Measurements from ENCODE around the gene ARHGEF11.

Gene ARHGEF11, protein sequence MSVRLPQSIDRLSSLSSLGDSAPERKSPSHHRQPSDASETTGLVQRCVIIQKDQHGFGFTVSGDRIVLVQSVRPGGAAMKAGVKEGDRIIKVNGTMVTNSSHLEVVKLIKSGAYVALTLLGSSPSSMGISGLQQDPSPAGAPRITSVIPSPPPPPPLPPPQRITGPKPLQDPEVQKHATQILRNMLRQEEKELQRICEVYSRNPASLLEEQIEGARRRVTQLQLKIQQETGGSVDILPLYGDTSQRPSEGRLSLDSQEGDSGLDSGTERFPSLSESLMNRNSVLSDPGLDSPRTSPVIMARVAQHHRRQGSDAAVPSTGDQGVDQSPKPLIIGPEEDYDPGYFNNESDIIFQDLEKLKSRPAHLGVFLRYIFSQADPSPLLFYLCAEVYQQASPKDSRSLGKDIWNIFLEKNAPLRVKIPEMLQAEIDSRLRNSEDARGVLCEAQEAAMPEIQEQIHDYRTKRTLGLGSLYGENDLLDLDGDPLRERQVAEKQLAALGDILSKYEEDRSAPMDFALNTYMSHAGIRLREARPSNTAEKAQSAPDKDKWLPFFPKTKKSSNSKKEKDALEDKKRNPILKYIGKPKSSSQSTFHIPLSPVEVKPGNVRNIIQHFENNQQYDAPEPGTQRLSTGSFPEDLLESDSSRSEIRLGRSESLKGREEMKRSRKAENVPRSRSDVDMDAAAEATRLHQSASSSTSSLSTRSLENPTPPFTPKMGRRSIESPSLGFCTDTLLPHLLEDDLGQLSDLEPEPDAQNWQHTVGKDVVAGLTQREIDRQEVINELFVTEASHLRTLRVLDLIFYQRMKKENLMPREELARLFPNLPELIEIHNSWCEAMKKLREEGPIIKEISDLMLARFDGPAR (N-terminal part only)
- 2.0 to 25.3 (median 6.4) reads per million in 9 experiments for total RNA-seq

DNA sequence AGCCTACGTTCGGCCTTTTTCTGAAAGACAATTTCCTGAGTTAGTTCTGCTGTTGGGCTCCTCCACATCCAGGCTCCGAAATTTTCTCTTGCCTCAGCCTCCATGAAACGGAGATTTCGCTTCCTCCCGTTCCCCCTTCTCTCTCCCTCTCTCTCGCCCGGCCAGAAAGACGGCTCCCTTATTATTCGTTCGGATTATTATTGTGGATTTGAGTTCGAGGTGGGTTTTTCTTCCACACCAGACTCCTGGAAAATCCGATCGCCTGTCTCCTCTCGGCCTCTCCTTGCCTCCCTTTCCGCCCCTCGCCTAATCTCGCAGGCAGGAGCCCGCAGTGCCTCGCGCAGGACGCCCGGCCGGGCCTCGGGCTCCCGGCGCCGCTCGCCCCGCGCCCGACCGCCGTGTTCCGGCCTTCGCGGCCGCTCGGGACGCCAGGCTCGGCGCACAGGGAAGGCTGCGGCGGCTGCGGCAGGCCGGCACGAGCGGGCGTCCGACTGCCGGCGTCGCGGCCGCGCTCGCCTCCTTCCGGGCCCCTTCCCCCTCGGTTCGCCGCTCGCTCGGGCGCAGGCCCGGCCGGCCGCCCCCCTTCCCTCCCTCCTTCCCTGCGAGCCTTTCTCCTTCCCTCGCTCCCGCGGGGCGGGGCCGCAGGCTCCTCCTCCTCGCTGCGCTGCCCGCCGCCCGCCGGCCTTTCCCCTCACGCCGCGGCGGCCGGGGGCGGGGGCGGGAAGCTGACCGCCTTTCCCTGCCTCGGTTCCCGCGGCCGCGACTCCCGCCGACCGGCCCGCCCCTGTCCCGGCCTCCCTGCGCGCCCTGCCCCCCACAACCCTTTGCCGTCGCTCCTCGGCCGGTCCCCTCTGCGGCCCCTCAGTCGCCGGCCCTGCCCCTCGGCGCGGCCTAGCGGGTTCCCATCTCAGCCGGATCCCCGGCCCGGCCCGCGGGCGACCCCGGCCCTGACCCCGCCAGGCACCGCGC is at the start of gene ARHGEF11:
ARHGEF11 (minus strand) TSS at position 493 of the 969 bp plus-strand sequence. CDS start 1,412 bp downstream, outside the sequence.
- DNase-seq: peak in 1 of 3 experiments; percentile 6
- ATAC-seq (replicated peaks): peak; percentile 50
- peak within 1 kb of the TSS in 1 of 2 donors; percentile 14 for H3K27ac Mint-ChIP-seq
- H3K36me3 Mint-ChIP-seq (ENCODE audit: insufficient read depth): no peaks in the 10 kb centered on the region
- H3K27me3 Mint-ChIP-seq: peaks cover 82 to 89% of the 10 kb centered on the region in 2 donors
- peaks cover 7 to 10% of the 10 kb centered on the region in 2 donors for H3K4me1 Mint-ChIP-seq (ENCODE audit: low read depth in 2 of 2)
- H3K4me3 Mint-ChIP-seq: peak within 1 kb of the TSS; percentile 88 to 92
- H3K9me3 Mint-ChIP-seq: no peaks in the 10 kb centered on the region

DNA sequence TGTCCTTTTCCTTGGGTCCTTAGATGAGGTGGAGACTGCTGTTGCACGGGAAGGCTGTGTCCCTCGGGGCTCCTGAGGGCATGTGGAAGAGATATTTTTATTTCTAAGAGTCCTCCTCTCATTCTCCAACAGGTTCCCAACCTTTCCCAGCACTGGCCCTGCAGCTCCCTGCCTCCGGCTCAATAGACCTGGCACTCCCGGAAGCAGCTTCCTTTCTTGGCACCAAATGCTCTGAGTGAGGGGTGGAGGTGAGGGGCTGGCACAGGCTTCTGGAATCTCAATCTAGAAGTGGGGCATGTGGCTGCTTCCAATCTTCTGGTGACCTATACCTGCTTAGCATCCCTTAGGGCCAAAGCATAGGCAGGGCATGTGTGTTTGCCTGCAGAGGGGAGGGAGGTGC is 49.5 kb upstream of the ARHGEF11 start:
- no peak overlapping the region for H3K4me3 Mint-ChIP-seq
- no peak for ATAC-seq (replicated peaks)
- peaks cover under 1 to 4% of the 10 kb centered on the region in 2 donors for H3K4me1 Mint-ChIP-seq (ENCODE audit: low read depth in 2 of 2)
- H3K36me3 Mint-ChIP-seq (ENCODE audit: insufficient read depth): peaks cover 2% of the 10 kb centered on the region
- peaks cover 2 to 4% of the 10 kb centered on the region in 2 donors for H3K27me3 Mint-ChIP-seq
- DNase-seq: no peak
- no peak overlapping the region for H3K27ac Mint-ChIP-seq
- H3K9me3 Mint-ChIP-seq: no peaks in the 10 kb centered on the region

DNA sequence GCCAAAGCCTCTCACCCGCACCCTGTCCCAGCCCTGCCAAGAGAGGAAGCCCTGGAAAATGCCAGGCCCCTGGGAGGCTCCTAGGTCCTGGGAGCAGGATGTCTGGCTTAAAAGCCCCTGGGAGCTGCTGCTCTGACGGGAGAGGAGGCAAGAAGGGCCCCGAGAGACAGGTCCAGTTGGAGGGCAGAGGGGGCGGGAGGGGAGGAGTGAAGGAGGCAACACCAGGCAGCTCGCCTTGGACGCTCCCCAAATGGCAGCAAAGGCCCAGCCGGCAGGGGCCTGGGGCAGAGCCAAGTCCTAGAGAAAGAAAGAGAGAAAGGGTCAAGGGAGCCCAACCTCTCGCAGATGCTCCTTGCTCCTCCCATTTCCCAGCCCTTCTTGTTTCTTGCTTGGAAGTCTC is 47.3 kb upstream of the ARHGEF11 start:
- H3K27me3 Mint-ChIP-seq: peaks cover 5 to 8% of the 10 kb centered on the region in 2 donors
- H3K9me3 Mint-ChIP-seq: no peaks in the 10 kb centered on the region
- ATAC-seq (replicated peaks) (no peak), DNase-seq (no peak)
- peaks cover 3 to 4% of the 10 kb centered on the region in 2 donors for H3K4me1 Mint-ChIP-seq (ENCODE audit: low read depth in 2 of 2)
- no peak overlapping the region for H3K27ac Mint-ChIP-seq
- H3K4me3 Mint-ChIP-seq: no peak overlapping the region
- H3K36me3 Mint-ChIP-seq (ENCODE audit: insufficient read depth): peaks cover 2% of the 10 kb centered on the region

DNA sequence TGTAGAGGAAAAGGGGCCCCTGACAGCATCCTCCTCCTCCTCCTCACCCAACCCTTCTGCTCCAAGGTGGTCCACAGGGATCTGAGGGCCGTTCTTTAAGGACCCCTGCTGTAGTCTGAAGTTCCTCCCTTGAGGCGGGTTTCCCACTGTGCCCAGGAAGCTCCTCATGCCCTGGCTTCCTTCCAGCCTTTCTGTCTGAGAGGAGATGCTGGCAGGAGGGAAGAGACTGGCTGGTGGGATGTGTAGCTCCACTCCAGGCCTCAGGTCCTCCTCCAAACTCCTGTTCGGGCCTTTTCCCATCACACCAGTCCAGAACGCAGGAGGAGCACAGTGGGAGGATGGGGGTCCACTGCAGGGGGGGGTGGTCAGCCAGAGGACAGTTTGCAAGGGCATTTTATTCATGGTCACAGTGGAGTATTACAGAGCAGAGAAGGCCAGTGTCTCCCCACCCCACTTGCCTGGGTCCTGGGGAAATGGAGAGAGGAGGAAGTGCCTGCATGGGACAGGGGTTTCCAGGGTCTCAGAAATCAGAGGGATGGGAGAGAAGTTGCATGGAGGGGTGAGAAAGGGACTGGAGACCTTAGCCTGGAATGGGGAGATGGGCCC is 46.2 kb upstream of the ARHGEF11 start:
- Mint-ChIP-seq H3K36me3 (ENCODE audit: insufficient read depth) (peaks cover 2% of the 10 kb centered on the region), H3K4me1 (ENCODE audit: low read depth in 2 of 2) (peaks cover 2 to 3% of the 10 kb centered on the region in 2 donors)
- no peak for ATAC-seq (replicated peaks)

DNA sequence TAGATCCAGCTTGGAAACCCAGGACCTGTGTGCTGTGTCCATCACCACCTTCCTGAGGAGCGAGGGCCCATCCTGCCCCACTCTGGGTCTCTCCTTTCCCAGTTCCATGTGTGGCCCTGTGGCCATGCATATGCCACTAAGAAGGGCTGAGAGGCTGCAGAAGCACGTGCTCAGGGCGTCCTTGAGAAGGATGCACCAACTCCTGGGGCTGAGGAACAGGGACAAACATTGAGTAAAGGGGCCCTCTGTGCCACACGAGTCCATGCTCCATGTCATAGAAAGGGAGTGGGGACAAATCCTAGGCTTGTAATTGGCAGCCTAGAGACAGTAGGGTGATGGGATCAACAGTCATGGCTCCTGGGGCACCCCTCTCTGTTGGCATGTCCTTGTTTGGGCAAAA is 45.6 kb upstream of the ARHGEF11 start:
- Mint-ChIP-seq H3K9me3 (no peaks in the 10 kb centered on the region), H3K36me3 (ENCODE audit: insufficient read depth) (peaks cover 2% of the 10 kb centered on the region), H3K27ac (no peak overlapping the region), H3K4me1 (ENCODE audit: low read depth in 2 of 2) (peaks cover 2 to 3% of the 10 kb centered on the region in 2 donors), H3K4me3 (no peak overlapping the region), H3K27me3 (peaks cover 5 to 8% of the 10 kb centered on the region in 2 donors)
- DNase-seq (no peak), ATAC-seq (replicated peaks) (no peak)

More for the DNA sequence above, 46.2 kb upstream of the ARHGEF11 start:
- Mint-ChIP-seq H3K9me3 (no peaks in the 10 kb centered on the region), H3K27ac (peak overlapping the region in 1 of 2 donors; percentile 18), H3K27me3 (peaks cover 5 to 8% of the 10 kb centered on the region in 2 donors), H3K4me3 (no peak overlapping the region)
- no peak for DNase-seq

DNA sequence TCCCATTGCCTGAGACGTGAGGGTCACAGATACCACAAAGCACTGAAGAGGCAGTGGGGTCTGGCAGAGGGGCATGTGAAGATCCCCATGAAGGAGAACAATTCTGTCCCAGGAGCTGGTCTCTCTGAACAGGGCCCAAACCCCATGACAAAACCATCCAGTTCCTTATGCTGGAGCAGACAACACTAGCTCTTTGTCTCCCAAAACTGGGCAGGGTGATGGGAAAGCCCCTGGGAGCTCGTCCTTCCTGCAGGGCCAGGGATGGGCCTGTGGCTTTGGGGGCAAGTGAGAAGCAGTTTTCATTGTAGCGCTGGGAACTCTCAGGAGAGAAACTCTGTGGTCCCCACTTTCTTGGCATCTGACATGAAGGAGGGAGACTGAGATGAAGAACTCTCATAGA is 45.2 kb upstream of the ARHGEF11 start:
- ATAC-seq (replicated peaks) (no peak), DNase-seq (no peak)
- Mint-ChIP-seq H3K9me3 (no peaks in the 10 kb centered on the region), H3K4me3 (no peak overlapping the region), H3K27ac (no peak overlapping the region), H3K27me3 (peaks cover 5 to 8% of the 10 kb centered on the region in 2 donors), H3K4me1 (ENCODE audit: low read depth in 2 of 2) (peaks cover 2 to 3% of the 10 kb centered on the region in 2 donors), H3K36me3 (ENCODE audit: insufficient read depth) (peaks cover 2% of the 10 kb centered on the region)

DNA sequence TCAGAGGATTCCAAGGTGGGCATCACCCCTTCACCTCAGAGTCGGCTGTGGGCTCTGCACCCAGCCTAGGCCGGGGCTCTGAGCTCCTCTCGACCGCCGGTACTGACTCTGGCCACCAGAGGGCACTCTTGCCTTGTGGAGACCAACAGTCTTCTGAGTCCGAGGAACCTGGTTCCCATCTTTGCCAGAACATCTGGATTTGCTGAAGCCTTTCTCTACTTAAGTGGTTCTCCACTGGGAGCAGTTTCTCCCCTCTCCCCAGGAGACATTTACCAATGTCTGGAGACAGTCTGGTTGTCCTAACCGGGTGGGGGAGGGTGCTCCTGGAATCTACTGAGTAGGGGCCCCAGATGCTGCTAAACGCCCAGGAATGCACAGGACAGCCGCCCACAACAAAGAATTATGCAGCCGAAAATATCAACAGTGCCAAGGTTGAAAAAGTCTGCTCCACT is 44.7 kb upstream of the ARHGEF11 start:
- no peaks in the 10 kb centered on the region for H3K9me3 Mint-ChIP-seq
- H3K27ac Mint-ChIP-seq: no peak overlapping the region

DNA sequence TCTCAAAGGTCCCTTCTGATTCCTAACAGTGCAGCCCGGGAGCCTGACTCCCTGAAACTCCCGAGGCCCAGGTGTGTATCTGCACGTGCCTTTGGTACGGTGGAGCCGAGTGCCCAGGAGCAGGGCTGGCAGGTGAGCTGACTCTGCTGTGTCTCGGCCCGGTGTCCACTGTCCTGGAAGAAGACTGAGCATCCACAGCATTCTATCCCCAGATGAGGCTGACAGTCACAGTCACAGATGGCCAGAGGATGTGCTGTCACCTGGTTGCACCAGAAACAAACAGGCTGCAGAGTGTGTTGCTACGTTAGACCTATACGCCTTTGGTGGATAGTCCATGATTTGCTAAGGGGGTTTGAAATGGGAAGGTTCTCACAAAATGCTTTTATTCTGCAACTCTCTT is 44.2 kb upstream of the ARHGEF11 start:
- DNase-seq (no peak), ATAC-seq (replicated peaks) (no peak)
- H3K4me1 Mint-ChIP-seq (ENCODE audit: low read depth in 2 of 2): peaks cover 2 to 3% of the 10 kb centered on the region in 2 donors
- no peak overlapping the region for H3K4me3 Mint-ChIP-seq
- no peaks in the 10 kb centered on the region for H3K36me3 Mint-ChIP-seq (ENCODE audit: insufficient read depth)
- no peak overlapping the region for H3K27ac Mint-ChIP-seq
- H3K27me3 Mint-ChIP-seq: peaks cover 5 to 8% of the 10 kb centered on the region in 2 donors
- H3K9me3 Mint-ChIP-seq: no peaks in the 10 kb centered on the region

More for the DNA sequence above, 44.7 kb upstream of the ARHGEF11 start:
- peak; percentile 88 to 90 (median 89) for DNase-seq
- Mint-ChIP-seq H3K36me3 (ENCODE audit: insufficient read depth) (peaks cover 1% of the 10 kb centered on the region), H3K4me3 (no peak overlapping the region), H3K4me1 (ENCODE audit: low read depth in 2 of 2) (peaks cover 2 to 3% of the 10 kb centered on the region in 2 donors), H3K27me3 (peaks cover 5 to 8% of the 10 kb centered on the region in 2 donors)
- ATAC-seq (replicated peaks): peak; percentile 88

DNA sequence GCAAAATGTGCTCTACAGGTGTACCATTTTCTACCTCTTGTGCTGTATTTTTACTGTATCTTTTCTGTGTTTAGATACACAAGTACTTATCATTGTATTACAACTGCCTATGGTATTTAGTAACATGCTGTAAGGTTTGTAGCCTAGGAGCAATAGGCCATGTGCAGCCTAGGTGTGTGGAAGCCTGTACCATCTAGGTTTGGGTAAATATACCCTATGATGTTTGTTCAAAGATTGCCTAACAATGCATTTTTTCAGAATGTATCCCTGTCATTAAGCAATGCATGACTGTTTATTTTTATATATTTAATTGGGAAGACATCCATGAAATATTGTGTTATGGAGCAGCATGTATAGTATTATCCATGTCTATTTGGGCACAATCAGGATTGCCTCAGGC is 43.1 kb upstream of the ARHGEF11 start:
- no peak overlapping the region for H3K27ac Mint-ChIP-seq
- H3K4me1 Mint-ChIP-seq (ENCODE audit: low read depth in 2 of 2): peaks cover 2 to 3% of the 10 kb centered on the region in 2 donors
- H3K4me3 Mint-ChIP-seq: no peak overlapping the region
- H3K9me3 Mint-ChIP-seq: no peaks in the 10 kb centered on the region
- no peaks in the 10 kb centered on the region for H3K36me3 Mint-ChIP-seq (ENCODE audit: insufficient read depth)
- ATAC-seq (replicated peaks) (no peak), DNase-seq (no peak)
- peaks cover 5 to 11% of the 10 kb centered on the region in 2 donors for H3K27me3 Mint-ChIP-seq

DNA sequence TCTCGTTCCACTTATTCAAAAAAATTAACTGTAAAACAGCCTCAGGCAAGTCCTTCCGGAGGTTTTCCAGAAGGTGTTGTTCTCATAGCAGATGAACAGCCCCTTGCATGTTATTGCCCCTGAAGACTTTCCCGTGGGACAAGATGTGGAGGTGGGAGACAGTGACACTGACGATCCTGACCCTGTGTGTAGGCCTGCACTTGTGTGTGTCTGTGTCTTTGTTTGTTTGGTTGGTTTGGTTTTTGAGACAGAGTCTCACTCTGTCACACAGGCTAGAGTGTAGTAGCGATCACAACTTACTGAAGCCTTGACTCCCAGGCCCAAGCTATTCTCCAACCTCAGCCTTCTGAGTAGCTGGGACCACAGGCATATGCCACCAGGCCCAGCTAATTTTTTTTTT is 41.5 kb upstream of the ARHGEF11 start:
- peaks cover 2 to 3% of the 10 kb centered on the region in 2 donors for H3K4me1 Mint-ChIP-seq (ENCODE audit: low read depth in 2 of 2)
- no peak for DNase-seq
- no peaks in the 10 kb centered on the region for H3K9me3 Mint-ChIP-seq
- H3K4me3 Mint-ChIP-seq: no peak overlapping the region
- H3K27me3 Mint-ChIP-seq: peaks cover 15 to 27% of the 10 kb centered on the region in 2 donors
- ATAC-seq (replicated peaks): no peak
- no peaks in the 10 kb centered on the region for H3K36me3 Mint-ChIP-seq (ENCODE audit: insufficient read depth)
- H3K27ac Mint-ChIP-seq: no peak overlapping the region

DNA sequence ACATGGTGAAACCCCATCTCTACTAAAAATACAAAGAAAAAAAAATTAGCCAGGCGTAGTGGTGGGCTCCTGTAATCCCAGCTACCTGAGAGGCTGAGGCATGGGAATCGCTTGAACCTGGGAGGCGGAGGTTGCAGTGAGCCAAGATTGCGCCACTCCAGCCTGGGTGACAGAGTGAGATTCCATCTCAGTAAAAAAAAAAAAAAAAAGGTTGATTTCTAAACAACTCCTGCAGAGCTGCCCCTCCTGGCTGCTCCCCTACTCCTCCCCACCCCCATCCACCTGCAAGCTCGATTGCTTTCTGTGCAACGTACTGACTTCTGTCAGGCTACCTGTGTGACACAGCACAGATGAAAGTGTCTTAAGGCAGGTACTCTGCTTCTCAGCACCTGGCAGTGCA is 40.8 kb upstream of the ARHGEF11 start:
- Mint-ChIP-seq H3K36me3 (ENCODE audit: insufficient read depth) (no peaks in the 10 kb centered on the region), H3K27me3 (peaks cover 15 to 29% of the 10 kb centered on the region in 2 donors), H3K9me3 (no peaks in the 10 kb centered on the region), H3K27ac (no peak overlapping the region), H3K4me1 (ENCODE audit: low read depth in 2 of 2) (peaks cover 2 to 3% of the 10 kb centered on the region in 2 donors), H3K4me3 (no peak overlapping the region)
- ATAC-seq (replicated peaks): no peak
- no peak for DNase-seq

DNA sequence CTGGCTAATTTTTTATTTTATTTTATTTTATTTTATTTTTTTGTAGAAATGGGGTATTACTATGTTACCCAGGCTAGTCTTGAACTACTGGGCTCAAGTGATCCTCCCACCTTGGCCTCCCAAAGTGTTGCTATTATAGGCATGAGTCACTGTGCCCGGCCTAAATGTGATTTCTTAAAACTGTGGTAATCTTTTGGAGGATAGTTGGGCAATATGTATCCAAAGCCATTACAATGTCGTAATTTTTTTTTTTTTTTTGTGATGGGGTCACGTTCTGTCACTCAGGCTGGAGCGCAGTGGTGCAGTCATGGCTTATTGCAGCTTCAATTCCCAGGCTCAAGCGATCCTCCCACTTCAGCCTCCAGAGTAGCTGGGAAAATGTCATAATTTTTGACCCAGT is 39.9 kb upstream of the ARHGEF11 start:
- no peak overlapping the region for H3K4me3 Mint-ChIP-seq
- no peak overlapping the region for H3K27ac Mint-ChIP-seq
- H3K4me1 Mint-ChIP-seq (ENCODE audit: low read depth in 2 of 2): peaks cover 2 to 3% of the 10 kb centered on the region in 2 donors
- H3K27me3 Mint-ChIP-seq: peaks cover 15 to 34% of the 10 kb centered on the region in 2 donors
- no peaks in the 10 kb centered on the region for H3K9me3 Mint-ChIP-seq
- ATAC-seq (replicated peaks) (no peak), DNase-seq (no peak)
- H3K36me3 Mint-ChIP-seq (ENCODE audit: insufficient read depth): no peaks in the 10 kb centered on the region
